ENCODE measurements around the gene LTBP3.

The LTBP3 gene

DNA sequence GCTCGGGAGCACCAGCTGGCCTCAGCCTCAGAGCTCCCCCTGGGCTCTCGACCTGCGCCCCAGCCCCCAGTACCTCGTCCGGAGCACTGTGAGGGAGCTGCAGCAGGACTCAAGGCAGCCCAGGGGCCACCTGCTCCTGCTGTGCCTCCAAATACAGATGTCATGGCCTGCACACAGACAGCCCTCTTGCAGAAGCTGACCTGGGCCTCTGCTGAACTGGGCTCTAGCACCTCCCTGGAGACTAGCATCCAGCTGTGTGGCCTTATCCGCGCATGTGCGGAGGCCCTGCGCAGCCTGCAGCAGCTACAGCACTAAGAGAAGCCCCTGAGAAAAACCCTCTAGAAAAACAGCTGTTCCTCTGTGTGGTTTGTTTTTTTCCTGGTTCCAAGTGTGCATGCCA lies 13.3 kb upstream of the LTBP3 start:
- DNase-seq = no peak

- DNase-seq = peak; percentile 100
These were observed 12.1 kb upstream of the LTBP3 start, which contains the start of gene ZNRD2 for GRCh38 chr11:65569973-65570918. Gene ZNRD2 (plus strand): TSS chr11:65570477. CDS start chr11:65570492, 15 bp downstream.

DNA sequence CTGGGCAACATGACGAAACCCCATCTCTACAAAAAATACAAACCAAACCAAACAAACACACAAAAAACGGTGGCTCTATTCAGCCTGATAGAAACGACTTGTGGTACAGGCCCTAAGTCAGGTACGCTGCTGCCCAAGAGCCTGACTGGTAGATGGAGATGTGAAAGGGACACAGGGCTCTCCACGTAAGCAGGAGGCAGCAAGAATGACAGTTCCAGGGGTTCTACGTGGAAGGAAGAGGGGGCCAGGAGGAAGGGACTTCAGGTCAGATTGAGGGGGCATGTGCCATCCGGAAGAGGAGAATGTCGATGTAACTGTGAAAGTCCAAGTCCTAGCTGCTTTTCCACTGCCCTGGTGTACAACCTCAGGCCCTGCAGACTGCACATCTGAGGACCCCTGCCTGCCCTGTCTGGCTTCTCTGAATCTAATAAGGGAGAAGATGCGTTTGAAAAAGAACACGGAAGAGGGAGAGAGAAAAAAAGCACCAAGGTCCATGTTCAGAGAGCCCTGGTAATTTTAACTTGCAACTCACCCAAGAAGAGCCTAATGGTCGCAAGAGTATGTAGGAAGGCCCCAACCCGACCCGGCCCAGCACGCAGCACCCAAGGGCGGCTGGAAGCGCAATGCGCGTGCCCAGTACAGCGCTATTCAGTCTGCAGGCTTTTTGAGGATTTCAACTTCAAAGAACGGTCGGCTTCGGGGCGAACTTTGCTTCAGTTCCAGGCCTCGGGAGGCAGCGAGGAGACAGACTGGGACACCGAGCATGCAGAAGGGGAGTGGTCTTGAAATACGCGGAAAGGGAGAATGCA lies 11.2 kb upstream of the LTBP3 start:
- DNase-seq = no peak

- DNase-seq = peak; percentile 44
These were observed 7.7 kb upstream of the LTBP3 start for GRCh38 chr11:65565624-65566453.

- DNase-seq = peak; percentile 45
These were observed 6.9 kb upstream of the LTBP3 start for GRCh38 chr11:65564879-65565559.

DNA sequence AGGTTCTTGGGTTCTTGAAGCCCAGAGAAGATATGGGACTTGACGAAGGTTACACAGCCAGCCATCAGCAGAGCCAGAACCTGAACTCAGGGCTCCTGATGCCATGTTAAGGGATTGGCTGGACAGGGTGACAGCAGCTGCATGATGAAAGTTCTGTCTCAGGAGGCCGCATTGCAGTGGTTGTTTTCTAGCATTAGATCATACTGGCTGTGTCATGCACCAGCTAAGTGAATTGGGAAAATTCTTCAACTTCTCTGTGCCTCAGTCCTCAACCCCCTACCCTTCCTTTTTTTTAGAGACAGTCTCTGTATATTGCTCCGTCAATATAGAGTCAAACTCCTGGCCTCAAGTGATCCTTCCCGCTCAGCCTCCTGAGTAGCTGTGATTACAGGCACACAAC lies 5.4 kb upstream of the LTBP3 start:
- no peak for DNase-seq

DNA sequence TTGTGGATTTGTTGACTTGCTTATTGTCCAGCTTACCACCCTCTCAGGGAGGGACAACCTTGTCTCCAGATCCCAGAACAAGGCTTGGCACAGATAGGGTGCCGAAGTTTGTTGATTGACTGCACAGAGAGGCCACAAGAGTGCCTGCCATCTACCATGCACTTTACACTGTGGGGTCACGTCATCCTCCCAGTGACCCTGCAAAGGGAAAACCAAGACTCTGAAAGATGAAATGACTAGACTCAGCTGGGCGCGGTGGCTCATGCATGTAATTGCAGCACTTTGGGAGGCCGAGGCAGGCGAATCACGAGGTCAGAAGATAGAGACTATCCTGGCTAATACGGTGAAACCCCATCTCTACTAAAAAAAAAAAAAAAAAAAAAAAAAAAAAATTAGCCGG lies 4.6 kb upstream of the LTBP3 start:
- DNase-seq = no peak

DNA sequence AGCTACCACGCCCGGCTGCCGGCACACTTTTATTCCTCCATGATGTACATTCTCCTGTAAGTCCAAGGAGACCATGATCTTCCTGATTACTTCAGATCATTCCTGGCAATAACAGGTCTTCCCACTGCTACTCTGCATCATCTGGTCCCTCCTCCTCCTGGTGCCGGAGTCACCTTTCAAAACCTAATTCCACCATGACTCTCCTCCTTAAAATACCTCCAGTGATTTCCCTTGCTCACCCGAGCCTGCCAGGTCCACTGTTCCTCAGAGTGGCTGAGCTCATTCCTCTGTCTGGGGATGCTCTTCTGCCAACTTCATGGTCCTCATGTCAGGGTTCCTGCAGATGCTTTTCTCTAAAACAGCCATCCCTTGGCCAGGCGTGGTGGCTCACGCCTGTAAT lies 3.9 kb upstream of the LTBP3 start:
- DNase-seq = no peak

GRCh38 chr11:65560555-65561418 lies 2.6 kb upstream of the LTBP3 start:
- DNase-seq = no peak

DNA sequence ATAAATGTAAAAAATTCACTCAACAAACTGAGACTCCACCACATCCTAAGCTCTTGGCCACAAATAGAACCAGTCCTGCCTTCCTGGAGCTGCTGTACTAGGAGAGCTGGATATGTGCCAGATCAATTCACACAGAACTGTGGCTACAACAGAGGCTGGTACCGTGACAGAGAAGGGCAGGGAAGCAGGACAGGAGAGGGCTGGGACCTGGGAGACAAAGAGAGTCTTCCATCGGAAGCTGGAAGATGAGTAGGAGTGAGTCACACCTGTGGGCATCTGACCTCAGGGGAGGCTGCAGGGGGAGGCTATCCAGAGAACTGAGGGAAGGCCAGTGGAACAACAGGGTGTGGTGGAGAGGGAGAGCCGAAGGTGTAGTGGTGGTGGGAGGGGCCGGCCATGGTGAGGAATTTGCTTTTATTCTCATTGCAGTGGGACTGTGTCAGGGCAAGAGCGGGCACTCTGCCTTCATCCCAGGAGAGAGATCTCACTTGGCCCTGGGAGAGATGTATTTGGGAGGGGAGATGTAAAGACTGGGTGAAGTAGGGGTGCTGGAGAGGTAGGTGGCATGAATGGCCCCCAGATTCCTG lies 1.9 kb upstream of the LTBP3 start:
- no peak for DNase-seq

GRCh38 chr11:65559535-65559934 lies 1.4 kb upstream of the LTBP3 start:
- DNase-seq = peak; percentile 37

DNA sequence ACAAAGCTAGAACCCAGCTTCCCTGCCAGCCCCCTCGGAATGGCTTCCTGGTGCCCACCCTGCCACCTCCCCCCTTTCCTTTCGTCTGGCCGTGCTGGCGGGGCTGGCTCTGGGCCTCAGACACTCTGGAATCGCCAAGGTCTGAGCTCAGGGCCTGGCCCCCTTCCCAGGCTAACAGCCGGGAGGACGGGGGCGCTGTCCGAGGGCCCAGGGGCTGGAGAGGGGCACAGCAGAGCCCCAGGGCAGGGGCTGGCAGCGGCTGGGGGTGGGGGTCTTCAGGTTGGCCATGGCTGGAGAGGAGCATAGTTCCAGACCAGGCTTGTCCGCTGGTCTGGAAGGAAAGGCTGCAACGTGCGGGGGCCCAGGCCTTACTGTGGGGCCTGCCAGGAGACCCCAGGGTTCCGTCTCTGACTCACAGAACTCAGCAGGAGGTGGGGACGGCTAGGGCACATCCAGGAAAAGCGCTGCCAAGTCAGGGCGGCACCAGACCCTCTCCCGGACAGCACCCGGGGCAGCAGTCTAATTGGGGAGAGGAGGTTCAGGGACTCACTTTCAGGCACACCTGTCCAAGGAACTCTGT lies 861 bp upstream of the LTBP3 start:
- no peak for DNase-seq

DNA sequence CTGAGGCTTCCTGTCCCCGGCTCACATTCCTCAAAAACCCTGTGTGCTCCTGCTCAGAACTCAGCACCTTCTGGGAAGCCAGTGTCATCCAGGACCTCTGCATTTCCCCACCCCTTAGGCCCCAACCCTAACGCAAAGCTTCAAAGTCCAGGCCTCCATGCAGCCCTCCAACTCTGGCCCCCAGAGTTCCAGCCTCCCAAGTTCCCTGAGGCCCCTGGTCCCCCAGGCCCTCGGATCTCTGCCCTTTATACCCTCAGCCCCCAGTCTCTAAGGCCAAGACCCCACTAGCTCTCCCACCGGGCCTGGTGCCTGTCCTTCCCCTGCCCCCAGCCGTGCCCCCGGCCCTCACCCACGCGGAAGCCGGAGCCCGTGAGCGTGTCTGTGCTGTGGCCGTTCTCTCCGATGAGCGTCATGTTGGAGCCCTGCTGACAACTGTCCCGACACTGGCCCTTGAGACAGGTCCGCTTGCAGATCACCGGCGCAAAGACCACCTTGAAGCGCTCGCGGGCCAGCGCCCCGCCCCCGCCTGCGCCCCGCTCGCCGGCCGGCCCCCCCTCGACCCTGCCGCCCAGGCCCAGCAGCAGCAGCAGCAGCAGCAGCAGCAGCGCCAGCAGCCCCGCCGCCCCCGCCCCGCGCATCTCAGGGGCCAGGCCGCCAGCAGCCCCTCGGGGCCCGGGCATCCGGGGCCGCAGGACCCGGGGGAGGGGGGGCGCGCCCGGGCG lies 718 bp downstream of the LTBP3 start:
- DNase-seq = no peak

DNA sequence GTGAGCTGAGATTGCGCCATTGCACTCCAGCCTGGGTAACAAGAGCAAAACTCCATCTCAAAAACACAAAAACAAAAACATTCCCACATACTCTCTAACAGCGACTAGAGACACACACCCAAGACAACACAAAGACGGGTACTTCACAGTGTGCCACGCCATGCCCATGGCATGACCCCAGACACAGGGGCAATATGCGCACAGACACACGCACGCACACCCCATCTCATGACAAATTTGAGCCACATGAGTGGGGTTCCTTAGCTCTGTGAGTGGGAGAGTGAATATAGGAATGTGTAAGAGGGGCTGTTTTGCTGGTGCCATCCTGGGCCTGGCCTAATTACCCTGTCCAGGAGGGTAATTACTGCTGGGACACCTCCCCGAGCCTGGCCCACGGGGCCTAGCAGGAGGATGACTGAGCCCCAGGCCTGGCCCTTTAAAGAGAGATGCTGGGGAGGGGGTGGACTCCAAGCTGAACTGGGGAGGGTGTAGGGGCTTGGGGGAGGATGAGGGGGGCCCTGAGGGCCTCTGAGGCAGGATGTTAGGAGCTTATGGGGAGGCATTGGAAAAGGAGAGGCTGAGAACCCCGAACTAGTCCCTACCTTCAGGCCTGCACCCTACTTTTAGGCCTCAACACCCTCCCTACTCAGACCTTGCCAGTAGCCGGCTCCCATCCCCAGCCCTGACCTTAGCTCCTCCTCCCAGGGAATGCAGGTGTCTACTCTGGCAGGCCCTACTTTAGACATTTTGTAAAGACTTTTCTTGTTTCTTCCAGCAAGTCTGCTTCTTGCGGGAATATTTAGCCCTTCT lies 1.5 kb downstream of the LTBP3 start:
- no peak for DNase-seq

DNA sequence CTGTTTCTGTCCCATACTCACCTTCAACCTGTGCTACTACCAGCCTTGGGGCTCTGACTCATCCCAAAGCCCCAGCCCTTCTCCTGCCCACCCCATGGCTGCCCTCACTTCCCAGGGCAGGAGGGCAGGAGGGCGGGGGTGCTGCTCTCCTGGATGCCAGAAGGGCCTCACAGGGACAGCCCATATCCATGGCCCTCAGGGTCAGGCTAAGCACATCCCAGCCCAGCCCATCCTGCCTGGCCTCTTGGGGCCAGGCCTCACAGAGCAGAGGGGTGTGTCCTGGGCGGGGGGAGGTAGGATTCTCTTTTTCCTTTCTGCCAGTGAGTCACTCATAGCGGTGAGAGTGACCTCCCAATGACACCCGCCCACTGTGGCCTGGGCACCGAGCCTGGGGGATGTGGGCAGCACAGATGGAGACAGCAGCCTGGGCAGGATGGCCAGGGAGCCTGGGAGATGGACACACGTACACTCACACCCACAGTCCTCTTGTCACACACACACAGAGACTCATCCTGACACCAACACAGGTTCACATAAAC lies 2.4 kb downstream of the LTBP3 start:
- no peak for DNase-seq

DNA sequence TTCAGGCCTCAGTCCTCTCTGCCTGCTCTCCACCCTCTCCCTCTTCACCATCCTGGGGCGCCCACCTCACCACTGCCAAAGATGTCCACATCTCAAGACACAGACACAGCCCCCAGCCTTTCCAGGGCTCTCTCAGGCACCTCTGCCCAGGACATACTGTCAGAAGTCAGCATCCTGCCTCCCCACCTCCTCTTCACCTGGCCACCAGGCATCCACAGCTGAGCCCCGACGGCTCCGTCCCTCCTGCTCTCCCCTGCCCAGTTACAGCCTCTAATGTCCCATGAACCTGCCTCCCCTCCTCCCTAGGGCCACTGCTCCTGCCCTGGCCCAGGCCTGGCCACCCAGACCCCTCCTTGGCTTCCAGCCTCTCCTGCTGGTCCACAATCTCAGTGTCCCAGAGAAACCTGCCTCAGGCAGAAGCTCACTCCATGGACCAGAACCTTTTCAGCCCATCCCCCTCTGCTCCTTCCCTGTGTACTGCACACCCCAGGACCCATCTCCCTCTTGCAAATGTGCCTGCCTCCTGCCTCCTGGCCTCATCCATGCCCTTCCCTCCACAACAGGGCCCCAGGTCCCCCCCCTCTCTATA lies 3.2 kb downstream of the LTBP3 start:
- DNase-seq = no peak

- DNase-seq = no peak
These were observed 3.9 kb downstream of the LTBP3 start for GRCh38 chr11:65554057-65554818.
